PFSK-1 (cell line): ENCODE data around the gene IL17RC. TPM values are rescaled to one million over a fixed set of nuclear protein-coding genes. Genes with fewer than 3 reads are reported as not detected.

Experiments used
- FOXP2 ChIP-seq: optimal IDR thresholded peaks from 2 replicates; pipeline ENCODE3; 2011; ENCODE audit warnings: borderline replicate concordance, control low read depth, inconsistent platforms; ENCODE audit not compliant: insufficient read depth; ENCODE audit errors: extremely low read length, extremely low read depth
- POLR2AphosphoS5 ChIP-seq: IDR thresholded peaks from 2 replicates; pipeline ENCODE4 v1.6.1; 2012; ENCODE audit warnings: low read depth, mild to moderate bottlenecking, control low read depth, low read length, moderate library complexity
- SIN3A ChIP-seq: IDR thresholded peaks from 2 replicates; pipeline ENCODE4 v1.6.1; 2012; ENCODE audit warnings: mild to moderate bottlenecking, low read length, moderate library complexity, borderline replicate concordance; ENCODE audit not compliant: insufficient read depth
- TAF1 ChIP-seq: IDR thresholded peaks from 2 replicates; pipeline ENCODE4 v1.6.1; 2012; ENCODE audit warnings: low read length, control low read depth, borderline replicate concordance; ENCODE audit not compliant: insufficient read depth
- polyA plus RNA-seq: library from polyadenylated mRNA; unstranded; fragments of >200 nt; gene quantifications from one replicate; pipeline ENCODE4 v1.2.1, GENCODE V29; 2012; ENCODE audit warnings: low read depth, missing spikeins; ENCODE audit not compliant: insufficient read length
- TF ChIP-seq, protein P1 (sequence below), 2 experiments: IDR thresholded peaks; 2 replicates each; pipeline versions ENCODE4 v1.6.1 to v1.8.0; 2011 to 2012; ENCODE audit warnings: low read depth in 2 of 2, low read length in 2 of 2, control low read depth in 1 of 2, inconsistent platforms in 1 of 2, mild to moderate bottlenecking in 1 of 2, moderate library complexity in 1 of 2; ENCODE audit not compliant: insufficient read depth in 1 of 2

The IL17RC gene, protein sequence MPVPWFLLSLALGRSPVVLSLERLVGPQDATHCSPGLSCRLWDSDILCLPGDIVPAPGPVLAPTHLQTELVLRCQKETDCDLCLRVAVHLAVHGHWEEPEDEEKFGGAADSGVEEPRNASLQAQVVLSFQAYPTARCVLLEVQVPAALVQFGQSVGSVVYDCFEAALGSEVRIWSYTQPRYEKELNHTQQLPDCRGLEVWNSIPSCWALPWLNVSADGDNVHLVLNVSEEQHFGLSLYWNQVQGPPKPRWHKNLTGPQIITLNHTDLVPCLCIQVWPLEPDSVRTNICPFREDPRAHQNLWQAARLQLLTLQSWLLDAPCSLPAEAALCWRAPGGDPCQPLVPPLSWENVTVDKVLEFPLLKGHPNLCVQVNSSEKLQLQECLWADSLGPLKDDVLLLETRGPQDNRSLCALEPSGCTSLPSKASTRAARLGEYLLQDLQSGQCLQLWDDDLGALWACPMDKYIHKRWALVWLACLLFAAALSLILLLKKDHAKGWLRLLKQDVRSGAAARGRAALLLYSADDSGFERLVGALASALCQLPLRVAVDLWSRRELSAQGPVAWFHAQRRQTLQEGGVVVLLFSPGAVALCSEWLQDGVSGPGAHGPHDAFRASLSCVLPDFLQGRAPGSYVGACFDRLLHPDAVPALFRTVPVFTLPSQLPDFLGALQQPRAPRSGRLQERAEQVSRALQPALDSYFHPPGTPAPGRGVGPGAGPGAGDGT
- 14.0 TPM for polyA plus RNA-seq

DNA sequence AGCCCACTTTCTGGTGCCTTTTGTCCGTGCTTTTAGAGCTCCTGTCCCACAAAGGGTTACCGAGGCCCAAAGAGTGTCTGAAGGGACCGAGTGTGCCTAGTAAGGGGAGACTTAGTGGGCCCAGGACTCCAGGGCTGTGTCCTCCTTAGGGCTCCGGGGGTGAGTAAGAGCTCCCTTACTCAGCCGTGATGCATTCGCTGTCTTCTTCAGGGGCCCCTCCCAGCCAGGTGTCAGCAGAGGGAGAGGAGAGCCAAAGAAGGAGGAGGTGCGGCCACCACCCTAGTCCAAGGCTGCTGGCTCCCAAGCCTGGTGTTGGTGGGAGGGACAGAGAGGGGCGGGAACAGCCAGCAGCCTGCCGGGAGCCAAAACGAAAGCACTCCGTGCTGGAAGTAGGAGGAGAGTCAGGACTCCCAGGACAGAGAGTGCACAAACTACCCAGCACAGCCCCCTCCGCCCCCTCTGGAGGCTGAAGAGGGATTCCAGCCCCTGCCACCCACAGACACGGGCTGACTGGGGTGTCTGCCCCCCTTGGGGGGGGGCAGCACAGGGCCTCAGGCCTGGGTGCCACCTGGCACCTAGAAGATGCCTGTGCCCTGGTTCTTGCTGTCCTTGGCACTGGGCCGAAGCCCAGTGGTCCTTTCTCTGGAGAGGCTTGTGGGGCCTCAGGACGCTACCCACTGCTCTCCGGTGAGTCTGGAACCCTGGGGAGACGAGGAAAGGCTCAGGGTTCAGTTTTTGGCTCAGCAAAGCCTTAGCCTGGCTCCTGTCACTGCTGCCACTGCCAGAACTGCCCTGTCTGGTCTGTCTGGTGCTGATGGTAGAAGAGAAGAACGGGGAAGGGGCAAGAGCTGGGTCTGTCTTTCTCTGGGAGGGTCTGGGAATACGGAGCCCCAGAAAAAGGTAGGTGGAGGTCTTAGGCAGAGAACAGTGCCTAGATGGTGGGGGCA lies at the start of gene IL17RC:
IL17RC (plus strand) TSS at position 365 of the 947 bp plus-strand sequence; CDS start at position 583, 218 bp downstream.
- TF ChIP-seq POLR2AphosphoS5 (peak; percentile 15; the same call in 1 of the 2 replicates), SIN3A (no peak), FOXP2 (peak; percentile 17), TAF1 (no peak)
- TF ChIP-seq, protein P1, sequence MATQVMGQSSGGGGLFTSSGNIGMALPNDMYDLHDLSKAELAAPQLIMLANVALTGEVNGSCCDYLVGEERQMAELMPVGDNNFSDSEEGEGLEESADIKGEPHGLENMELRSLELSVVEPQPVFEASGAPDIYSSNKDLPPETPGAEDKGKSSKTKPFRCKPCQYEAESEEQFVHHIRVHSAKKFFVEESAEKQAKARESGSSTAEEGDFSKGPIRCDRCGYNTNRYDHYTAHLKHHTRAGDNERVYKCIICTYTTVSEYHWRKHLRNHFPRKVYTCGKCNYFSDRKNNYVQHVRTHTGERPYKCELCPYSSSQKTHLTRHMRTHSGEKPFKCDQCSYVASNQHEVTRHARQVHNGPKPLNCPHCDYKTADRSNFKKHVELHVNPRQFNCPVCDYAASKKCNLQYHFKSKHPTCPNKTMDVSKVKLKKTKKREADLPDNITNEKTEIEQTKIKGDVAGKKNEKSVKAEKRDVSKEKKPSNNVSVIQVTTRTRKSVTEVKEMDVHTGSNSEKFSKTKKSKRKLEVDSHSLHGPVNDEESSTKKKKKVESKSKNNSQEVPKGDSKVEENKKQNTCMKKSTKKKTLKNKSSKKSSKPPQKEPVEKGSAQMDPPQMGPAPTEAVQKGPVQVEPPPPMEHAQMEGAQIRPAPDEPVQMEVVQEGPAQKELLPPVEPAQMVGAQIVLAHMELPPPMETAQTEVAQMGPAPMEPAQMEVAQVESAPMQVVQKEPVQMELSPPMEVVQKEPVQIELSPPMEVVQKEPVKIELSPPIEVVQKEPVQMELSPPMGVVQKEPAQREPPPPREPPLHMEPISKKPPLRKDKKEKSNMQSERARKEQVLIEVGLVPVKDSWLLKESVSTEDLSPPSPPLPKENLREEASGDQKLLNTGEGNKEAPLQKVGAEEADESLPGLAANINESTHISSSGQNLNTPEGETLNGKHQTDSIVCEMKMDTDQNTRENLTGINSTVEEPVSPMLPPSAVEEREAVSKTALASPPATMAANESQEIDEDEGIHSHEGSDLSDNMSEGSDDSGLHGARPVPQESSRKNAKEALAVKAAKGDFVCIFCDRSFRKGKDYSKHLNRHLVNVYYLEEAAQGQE (IDR thresholded peaks at IDR 0.05; ENCODE audit: insufficient read depth in 1 of 2, low read depth in 2 of 2, low read length in 2 of 2), result no peak

DNA sequence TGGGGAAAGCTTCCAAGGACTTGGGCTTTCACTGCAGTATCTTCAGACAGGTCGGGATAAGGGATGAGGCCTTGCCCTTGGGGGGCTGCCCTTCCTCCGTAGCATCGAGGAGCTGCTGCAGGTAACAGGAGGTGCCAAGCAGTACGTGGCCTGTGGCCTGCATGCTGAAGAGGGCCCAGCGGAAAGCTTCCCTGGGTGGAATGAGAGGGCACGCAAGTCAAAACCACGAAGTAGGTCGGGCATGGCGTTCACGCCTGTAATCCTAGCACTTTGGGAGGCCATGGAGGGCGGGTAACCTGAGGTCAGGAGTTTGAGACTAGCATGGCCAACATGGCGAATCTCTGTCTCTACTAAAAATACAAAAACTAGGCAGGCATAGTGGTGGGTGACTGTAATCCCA lies 49.8 kb upstream of the IL17RC start:
- TF ChIP-seq SIN3A (no peak), FOXP2 (no peak), POLR2AphosphoS5 (no peak), TAF1 (no peak)
- TF ChIP-seq, protein P1 (IDR thresholded peaks at IDR 0.05; ENCODE audit: insufficient read depth in 1 of 2, low read depth in 2 of 2, low read length in 2 of 2), result no peak

DNA sequence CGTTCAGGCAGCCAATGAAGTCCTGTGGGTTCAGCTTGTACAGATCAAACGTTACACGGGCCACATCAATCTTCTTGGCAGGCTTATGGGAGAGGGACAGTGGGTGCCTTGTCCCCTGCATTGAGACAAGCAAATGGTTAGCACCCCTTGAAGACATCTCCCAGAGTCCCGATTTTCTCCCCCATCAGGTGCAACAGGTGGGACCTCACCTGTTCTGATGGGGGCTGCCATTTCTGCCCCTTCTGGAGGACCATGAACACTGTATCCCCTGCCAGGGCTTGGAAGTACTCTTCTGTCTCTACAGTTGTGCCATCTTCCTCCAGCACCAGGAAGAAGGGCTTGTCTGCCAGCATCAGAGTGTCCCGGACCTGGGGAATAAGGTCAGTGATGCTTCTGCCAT lies 46.9 kb upstream of the IL17RC start:
- TF ChIP-seq, protein P1 (IDR thresholded peaks at IDR 0.05; ENCODE audit: insufficient read depth in 1 of 2, low read depth in 2 of 2, low read length in 2 of 2), result no peak
- TF ChIP-seq TAF1 (no peak), SIN3A (no peak), POLR2AphosphoS5 (no peak), FOXP2 (no peak)

DNA sequence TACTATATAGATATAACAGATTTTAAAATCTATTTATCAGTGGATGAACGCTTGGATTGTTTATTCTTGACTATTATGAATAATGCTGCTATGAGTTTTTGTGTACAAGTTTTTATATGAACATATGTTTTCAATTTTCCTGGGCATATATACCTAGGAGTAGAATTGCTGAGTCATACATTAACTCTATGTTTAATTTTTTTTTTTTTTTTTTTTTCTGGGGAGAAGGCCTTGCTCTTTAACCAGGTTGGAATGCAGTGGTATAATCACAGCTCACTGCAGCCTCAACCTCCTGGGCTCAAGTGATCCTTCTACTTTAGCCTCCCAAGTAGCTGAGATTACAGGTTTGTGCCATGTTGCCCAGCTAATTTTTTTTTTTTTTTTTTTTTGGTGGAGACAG lies 45.9 kb upstream of the IL17RC start:
- TF ChIP-seq, protein P1 (IDR thresholded peaks at IDR 0.05; ENCODE audit: insufficient read depth in 1 of 2, low read depth in 2 of 2, low read length in 2 of 2), result no peak
- TF ChIP-seq POLR2AphosphoS5 (no peak), FOXP2 (no peak)
